MG63 (cell line): ENCODE results near the gene ITSN2. TPM values are rescaled to one million over a fixed set of nuclear protein-coding genes. Genes with fewer than 3 reads are reported as not detected.

ENCODE experiments used
- DNase-seq: peaks from one replicate; pipeline ENCODE4 v3.0.0-alpha.2; 2020
- H3K27me3 ChIP-seq: fragments of 250-450 bp; sonication (Bioruptor Pico); 2 replicates; pipeline ENCODE4 v1.5.1; 2020; ENCODE audit warnings: mild to moderate bottlenecking, moderate library complexity
- H3K36me3 ChIP-seq: fragments of 250-450 bp; sonication (Bioruptor Pico); 2 replicates; pipeline ENCODE4 v1.5.1; 2020; ENCODE audit warnings: mild to moderate bottlenecking, moderate library complexity
- H3K4me3 ChIP-seq: fragments of 250-450 bp; sonication (Bioruptor Pico); 2 replicates; pipeline ENCODE4 v1.5.1; 2020; ENCODE audit warnings: mild to moderate bottlenecking, moderate library complexity
- H3K9me3 ChIP-seq: fragments of 250-450 bp; sonication (Bioruptor Pico); 2 replicates; pipeline ENCODE4 v1.5.1; 2020; ENCODE audit warnings: mild to moderate bottlenecking, moderate library complexity
- total RNA-seq: library from RNA; depleted of rRNA; stranded (reverse); fragments of >200 nt; shearing (Covaris generic); gene quantifications from 2 replicates; pipeline ENCODE4 v1.2.3, GENCODE V29; 2014; ENCODE audit warnings: low replicate concordance

ITSN2 gene
- total RNA-seq, 1 experiment from 2014 or later = 7.2 TPM

- DNase-seq = no peak
- no peaks in the 10 kb centered on the region for H3K27me3 ChIP-seq
- H3K9me3 ChIP-seq = no peaks in the 10 kb centered on the region
- no peak overlapping the region for H3K4me3 ChIP-seq
- H3K36me3 ChIP-seq = no peaks in the 10 kb centered on the region
These were observed 138.8 kb downstream of the ITSN2 start for GRCh38 chr2:24221343-24222050.

GRCh38 chr2:24220554-24221291 is 139.6 kb downstream of the ITSN2 start:
- no peak overlapping the region for H3K4me3 ChIP-seq
- H3K36me3 ChIP-seq = no peaks in the 10 kb centered on the region
- no peaks in the 10 kb centered on the region for H3K27me3 ChIP-seq
- H3K9me3 ChIP-seq = no peaks in the 10 kb centered on the region
- no peak for DNase-seq

GRCh38 chr2:24214880-24215279 is 145.5 kb downstream of the ITSN2 start:
- Histone ChIP-seq H3K36me3 (no peaks in the 10 kb centered on the region), H3K27me3 (no peaks in the 10 kb centered on the region), H3K4me3 (no peak overlapping the region), H3K9me3 (no peaks in the 10 kb centered on the region)
- DNase-seq = no peak

- no peak overlapping the region for H3K4me3 ChIP-seq
- no peak for DNase-seq
- no peaks in the 10 kb centered on the region for H3K27me3 ChIP-seq
- no peaks in the 10 kb centered on the region for H3K9me3 ChIP-seq
- H3K36me3 ChIP-seq = no peaks in the 10 kb centered on the region
These were observed 148.9 kb downstream of the ITSN2 start for GRCh38 chr2:24211408-24211807.

- Histone ChIP-seq H3K4me3 (no peak overlapping the region), H3K9me3 (no peaks in the 10 kb centered on the region), H3K27me3 (no peaks in the 10 kb centered on the region), H3K36me3 (no peaks in the 10 kb centered on the region)
- no peak for DNase-seq
These were observed 149.6 kb downstream of the ITSN2 start for GRCh38 chr2:24210723-24211122.

- Histone ChIP-seq H3K36me3 (no peaks in the 10 kb centered on the region), H3K4me3 (no peak overlapping the region), H3K27me3 (no peaks in the 10 kb centered on the region), H3K9me3 (no peaks in the 10 kb centered on the region)
- no peak for DNase-seq
These were observed 150.3 kb downstream of the ITSN2 start for GRCh38 chr2:24210106-24210455.

- Histone ChIP-seq H3K36me3 (no peaks in the 10 kb centered on the region), H3K9me3 (no peaks in the 10 kb centered on the region), H3K4me3 (no peak overlapping the region), H3K27me3 (no peaks in the 10 kb centered on the region)
- DNase-seq = no peak
These were observed 150.8 kb downstream of the ITSN2 start for GRCh38 chr2:24209389-24210105.

GRCh38 chr2:24208490-24208889 is 151.8 kb downstream of the ITSN2 start:
- Histone ChIP-seq H3K27me3 (no peaks in the 10 kb centered on the region), H3K9me3 (no peaks in the 10 kb centered on the region)
- no peak for DNase-seq

GRCh38 chr2:24207359-24207758 is 153.0 kb downstream of the ITSN2 start:
- no peaks in the 10 kb centered on the region for H3K9me3 ChIP-seq
- no peaks in the 10 kb centered on the region for H3K36me3 ChIP-seq

More at GRCh38 chr2:24208490-24208889, 151.8 kb downstream of the ITSN2 start:
- H3K4me3 ChIP-seq = no peak overlapping the region
- no peaks in the 10 kb centered on the region for H3K36me3 ChIP-seq

GRCh38 chr2:24206714-24207113 is 153.6 kb downstream of the ITSN2 start:
- H3K4me3 ChIP-seq = no peak overlapping the region
- DNase-seq = no peak

More at GRCh38 chr2:24207359-24207758, 153.0 kb downstream of the ITSN2 start:
- no peak for DNase-seq
- H3K27me3 ChIP-seq = no peaks in the 10 kb centered on the region
- no peak overlapping the region for H3K4me3 ChIP-seq

GRCh38 chr2:24206242-24206641 is 154.1 kb downstream of the ITSN2 start:
- Histone ChIP-seq H3K4me3 (no peak overlapping the region), H3K9me3 (no peaks in the 10 kb centered on the region)
- DNase-seq = no peak

More at GRCh38 chr2:24206714-24207113, 153.6 kb downstream of the ITSN2 start:
- H3K9me3 ChIP-seq = no peaks in the 10 kb centered on the region
- H3K36me3 ChIP-seq = no peaks in the 10 kb centered on the region
- no peaks in the 10 kb centered on the region for H3K27me3 ChIP-seq

GRCh38 chr2:24205131-24205530 is 155.2 kb downstream of the ITSN2 start:
- no peaks in the 10 kb centered on the region for H3K36me3 ChIP-seq
- DNase-seq = no peak
- no peaks in the 10 kb centered on the region for H3K27me3 ChIP-seq

More at GRCh38 chr2:24206242-24206641, 154.1 kb downstream of the ITSN2 start:
- Histone ChIP-seq H3K36me3 (no peaks in the 10 kb centered on the region), H3K27me3 (no peaks in the 10 kb centered on the region)

GRCh38 chr2:24204505-24204904 is 155.8 kb downstream of the ITSN2 start:
- no peak for DNase-seq
- Histone ChIP-seq H3K9me3 (no peaks in the 10 kb centered on the region), H3K36me3 (no peaks in the 10 kb centered on the region), H3K4me3 (no peak overlapping the region), H3K27me3 (no peaks in the 10 kb centered on the region)

More at GRCh38 chr2:24205131-24205530, 155.2 kb downstream of the ITSN2 start:
- H3K9me3 ChIP-seq = no peaks in the 10 kb centered on the region
- H3K4me3 ChIP-seq = no peak overlapping the region

- no peak for DNase-seq
These were observed 156.6 kb downstream of the ITSN2 start for GRCh38 chr2:24203787-24204150.

GRCh38 chr2:24203029-24203786 is 157.1 kb downstream of the ITSN2 start:
- H3K9me3 ChIP-seq = no peaks in the 10 kb centered on the region
- DNase-seq = no peak
- no peaks in the 10 kb centered on the region for H3K36me3 ChIP-seq
- H3K4me3 ChIP-seq = no peak overlapping the region
- H3K27me3 ChIP-seq = no peaks in the 10 kb centered on the region

More at GRCh38 chr2:24203787-24204150, 156.6 kb downstream of the ITSN2 start:
- no peaks in the 10 kb centered on the region for H3K36me3 ChIP-seq
- H3K27me3 ChIP-seq = no peaks in the 10 kb centered on the region
- no peaks in the 10 kb centered on the region for H3K9me3 ChIP-seq
- H3K4me3 ChIP-seq = no peak overlapping the region

GRCh38 chr2:24200799-24201198 is 159.5 kb downstream of the ITSN2 start:
- H3K9me3 ChIP-seq = no peaks in the 10 kb centered on the region
- no peaks in the 10 kb centered on the region for H3K27me3 ChIP-seq
- H3K4me3 ChIP-seq = no peak overlapping the region
- no peak for DNase-seq
- H3K36me3 ChIP-seq = no peaks in the 10 kb centered on the region
